ENCODE data around the gene MAML2.

Gene MAML2

DNA sequence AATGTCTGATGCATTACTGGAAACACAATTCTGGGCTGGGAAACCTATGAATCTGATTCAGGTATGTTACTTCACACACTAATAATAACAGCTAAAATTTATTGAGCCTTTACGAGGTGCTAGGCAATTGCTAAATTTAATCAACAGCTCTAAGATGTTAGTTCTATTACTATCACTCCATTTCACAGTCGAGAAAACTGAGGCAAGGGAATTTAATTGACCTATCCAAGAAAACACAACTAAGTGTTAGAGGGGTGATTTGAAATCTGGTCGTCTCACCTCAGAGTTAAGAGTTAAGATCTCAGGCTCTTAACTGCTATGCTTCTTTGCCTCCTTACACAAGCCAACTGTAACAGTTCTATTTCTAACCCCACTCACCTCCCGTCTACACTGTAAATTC, 8.8 kb downstream of the MAML2 start:
- H2AFZ ChIP-seq (ENCODE audit: low read depth, low read length), result no peak overlapping the region
- H3K4me3 ChIP-seq (ENCODE audit: low read length), result no peak overlapping the region
- H3K27me3 ChIP-seq (ENCODE audit: insufficient read depth, low read length), result no peaks in the 10 kb centered on the region
- H3K9me3 ChIP-seq (ENCODE audit: low read length), result no peaks in the 10 kb centered on the region
- H3K36me3 ChIP-seq (ENCODE audit: insufficient read depth, low read length), result peaks cover 3% of the 10 kb centered on the region
- peaks cover 42% of the 10 kb centered on the region for H3K4me1 ChIP-seq (ENCODE audit: insufficient read depth, low read length)

- Histone ChIP-seq H3K27me3 (ENCODE audit: insufficient read depth, low read length) (no peaks in the 10 kb centered on the region), H3K4me1 (ENCODE audit: insufficient read depth, low read length) (peaks cover 32% of the 10 kb centered on the region), H2AFZ (ENCODE audit: low read depth, low read length) (no peak overlapping the region), H3K9me3 (ENCODE audit: low read length) (no peaks in the 10 kb centered on the region), H3K4me3 (ENCODE audit: low read length) (no peak overlapping the region), H3K36me3 (ENCODE audit: insufficient read depth, low read length) (peaks cover 3% of the 10 kb centered on the region)
Observed at GRCh38 chr11:96333191-96333719, 9.7 kb downstream of the MAML2 start.

GRCh38 chr11:96332126-96332771, 10.7 kb downstream of the MAML2 start:
- Histone ChIP-seq H3K9me3 (ENCODE audit: low read length) (no peaks in the 10 kb centered on the region), H3K27me3 (ENCODE audit: insufficient read depth, low read length) (no peaks in the 10 kb centered on the region), H3K4me3 (ENCODE audit: low read length) (no peak overlapping the region), H2AFZ (ENCODE audit: low read depth, low read length) (no peak overlapping the region), H3K36me3 (ENCODE audit: insufficient read depth, low read length) (peaks cover 3% of the 10 kb centered on the region), H3K4me1 (ENCODE audit: insufficient read depth, low read length) (peaks cover 22% of the 10 kb centered on the region)

GRCh38 chr11:96331699-96332116, 11.3 kb downstream of the MAML2 start:
- Histone ChIP-seq H3K9me3 (ENCODE audit: low read length) (no peaks in the 10 kb centered on the region), H2AFZ (ENCODE audit: low read depth, low read length) (no peak overlapping the region), H3K4me1 (ENCODE audit: insufficient read depth, low read length) (peaks cover 22% of the 10 kb centered on the region), H3K4me3 (ENCODE audit: low read length) (no peak overlapping the region), H3K36me3 (ENCODE audit: insufficient read depth, low read length) (peaks cover 3% of the 10 kb centered on the region), H3K27me3 (ENCODE audit: insufficient read depth, low read length) (no peaks in the 10 kb centered on the region)

GRCh38 chr11:96330511-96330859, 12.5 kb downstream of the MAML2 start:
- no peaks in the 10 kb centered on the region for H3K27me3 ChIP-seq (ENCODE audit: insufficient read depth, low read length)
- H3K36me3 ChIP-seq (ENCODE audit: insufficient read depth, low read length), result peaks cover 3% of the 10 kb centered on the region
- no peaks in the 10 kb centered on the region for H3K9me3 ChIP-seq (ENCODE audit: low read length)
- H3K4me3 ChIP-seq (ENCODE audit: low read length), result no peak overlapping the region
- H3K4me1 ChIP-seq (ENCODE audit: insufficient read depth, low read length), result peaks cover 26% of the 10 kb centered on the region
- no peak overlapping the region for H2AFZ ChIP-seq (ENCODE audit: low read depth, low read length)

GRCh38 chr11:96329855-96330510, 13.0 kb downstream of the MAML2 start:
- H3K9me3 ChIP-seq (ENCODE audit: low read length), result no peaks in the 10 kb centered on the region
- H3K4me3 ChIP-seq (ENCODE audit: low read length), result no peak overlapping the region
- H3K4me1 ChIP-seq (ENCODE audit: insufficient read depth, low read length), result peaks cover 31% of the 10 kb centered on the region
- H3K36me3 ChIP-seq (ENCODE audit: insufficient read depth, low read length), result peaks cover 3% of the 10 kb centered on the region
- H2AFZ ChIP-seq (ENCODE audit: low read depth, low read length), result no peak overlapping the region
- no peaks in the 10 kb centered on the region for H3K27me3 ChIP-seq (ENCODE audit: insufficient read depth, low read length)

DNA sequence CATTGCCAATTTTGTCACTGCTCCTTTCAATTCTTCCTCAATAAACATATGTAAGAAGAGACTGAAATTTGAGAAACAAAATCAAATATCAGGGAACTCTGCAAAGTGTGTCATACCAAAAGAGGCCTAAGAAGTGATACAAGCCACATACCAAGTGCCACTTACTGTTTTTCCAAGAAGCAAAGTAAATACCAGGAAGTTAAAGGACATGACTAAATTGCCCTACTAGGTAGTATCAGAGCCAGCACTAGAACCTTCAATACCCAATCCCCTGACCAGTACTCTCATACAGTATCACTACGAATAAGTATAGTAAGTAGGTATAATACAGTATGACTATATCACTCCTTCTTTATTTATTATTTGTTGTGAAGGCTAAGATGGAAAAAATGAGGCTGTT, 13.6 kb downstream of the MAML2 start:
- Histone ChIP-seq H3K9me3 (ENCODE audit: low read length) (no peaks in the 10 kb centered on the region), H3K27me3 (ENCODE audit: insufficient read depth, low read length) (no peaks in the 10 kb centered on the region), H3K4me1 (ENCODE audit: insufficient read depth, low read length) (peaks cover 31% of the 10 kb centered on the region), H3K36me3 (ENCODE audit: insufficient read depth, low read length) (no peaks in the 10 kb centered on the region), H2AFZ (ENCODE audit: low read depth, low read length) (no peak overlapping the region), H3K4me3 (ENCODE audit: low read length) (no peak overlapping the region)

GRCh38 chr11:96328395-96329010, 14.5 kb downstream of the MAML2 start:
- no peaks in the 10 kb centered on the region for H3K27me3 ChIP-seq (ENCODE audit: insufficient read depth, low read length)
- H2AFZ ChIP-seq (ENCODE audit: low read depth, low read length), result no peak overlapping the region
- H3K4me1 ChIP-seq (ENCODE audit: insufficient read depth, low read length), result peaks cover 30% of the 10 kb centered on the region
- H3K4me3 ChIP-seq (ENCODE audit: low read length), result no peak overlapping the region
- H3K36me3 ChIP-seq (ENCODE audit: insufficient read depth, low read length), result no peaks in the 10 kb centered on the region
- H3K9me3 ChIP-seq (ENCODE audit: low read length), result peaks cover 2% of the 10 kb centered on the region

- H3K36me3 ChIP-seq (ENCODE audit: insufficient read depth, low read length), result no peaks in the 10 kb centered on the region
- peaks cover 2% of the 10 kb centered on the region for H3K9me3 ChIP-seq (ENCODE audit: low read length)
- H3K4me1 ChIP-seq (ENCODE audit: insufficient read depth, low read length), result peaks cover 15% of the 10 kb centered on the region
- no peaks in the 10 kb centered on the region for H3K27me3 ChIP-seq (ENCODE audit: insufficient read depth, low read length)
- H2AFZ ChIP-seq (ENCODE audit: low read depth, low read length), result no peak overlapping the region
- no peak overlapping the region for H3K4me3 ChIP-seq (ENCODE audit: low read length)
Observed at GRCh38 chr11:96326959-96327358, 16.0 kb downstream of the MAML2 start.

GRCh38 chr11:96324912-96325311, 18.1 kb downstream of the MAML2 start:
- Histone ChIP-seq H3K9me3 (ENCODE audit: low read length) (peaks cover 2% of the 10 kb centered on the region), H3K4me3 (ENCODE audit: low read length) (no peak overlapping the region), H3K36me3 (ENCODE audit: insufficient read depth, low read length) (no peaks in the 10 kb centered on the region), H2AFZ (ENCODE audit: low read depth, low read length) (no peak overlapping the region), H3K4me1 (ENCODE audit: insufficient read depth, low read length) (peaks cover 12% of the 10 kb centered on the region), H3K27me3 (ENCODE audit: insufficient read depth, low read length) (no peaks in the 10 kb centered on the region)

DNA sequence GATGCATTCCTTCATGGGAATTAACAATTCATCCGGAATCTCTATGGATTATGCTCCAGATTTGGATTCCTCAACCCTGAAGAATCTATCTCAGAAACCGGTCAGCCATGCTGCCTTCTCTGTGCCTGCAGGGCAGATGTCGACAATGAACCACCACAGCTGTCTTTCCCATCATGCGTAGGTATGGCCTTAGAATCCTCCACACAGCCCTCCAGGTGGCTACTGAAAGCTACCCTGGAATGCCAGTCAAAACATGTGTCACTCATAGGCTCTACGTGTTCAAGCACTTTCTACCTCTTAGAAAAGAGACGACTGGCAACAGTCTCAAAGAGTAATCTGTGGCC, 19.4 kb downstream of the MAML2 start:
- Histone ChIP-seq H2AFZ (ENCODE audit: low read depth, low read length) (no peak overlapping the region), H3K36me3 (ENCODE audit: insufficient read depth, low read length) (no peaks in the 10 kb centered on the region), H3K9me3 (ENCODE audit: low read length) (peaks cover 2% of the 10 kb centered on the region), H3K4me3 (ENCODE audit: low read length) (no peak overlapping the region), H3K4me1 (ENCODE audit: insufficient read depth, low read length) (peaks cover 12% of the 10 kb centered on the region), H3K27me3 (ENCODE audit: insufficient read depth, low read length) (no peaks in the 10 kb centered on the region)

DNA sequence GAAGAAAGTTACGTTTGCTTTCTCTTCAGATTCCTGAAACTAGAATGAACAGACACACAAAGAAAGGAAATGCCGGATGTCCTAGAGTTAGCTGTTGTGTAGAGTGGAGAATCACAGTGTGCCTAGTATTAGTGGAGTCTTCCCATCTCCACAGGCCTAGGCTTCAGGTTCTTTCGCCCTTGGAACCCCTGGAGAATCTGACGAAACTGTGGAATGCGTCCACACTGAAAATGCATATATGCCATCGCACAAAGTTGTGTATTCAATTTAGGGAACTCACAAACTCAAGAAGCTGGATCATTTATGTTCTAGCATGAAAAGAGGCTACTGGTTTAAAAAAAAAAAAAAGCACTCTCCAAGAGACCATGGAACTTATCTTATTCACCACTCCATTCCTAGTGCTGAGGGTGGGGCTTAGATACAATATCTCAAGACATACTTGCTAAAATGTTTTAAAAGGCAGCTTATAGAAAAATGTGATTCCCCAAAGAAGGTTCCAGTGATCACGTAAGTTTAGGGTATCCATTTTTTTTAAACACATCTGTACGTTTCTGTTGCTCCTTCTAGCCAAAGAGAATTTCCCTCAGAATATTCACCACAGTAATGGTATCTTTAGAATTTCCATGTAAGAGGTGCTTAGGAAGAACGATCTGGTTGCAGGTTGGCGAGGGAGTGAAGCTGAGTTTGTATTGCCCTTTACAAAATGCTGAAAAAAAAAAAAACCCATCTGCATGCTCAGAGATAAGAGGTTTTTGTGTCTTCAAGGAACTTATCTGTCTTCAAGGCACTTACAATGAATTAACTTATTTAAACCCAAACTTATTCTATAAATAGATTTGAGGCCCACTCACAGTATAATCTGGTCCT, 20.0 kb downstream of the MAML2 start:
- H3K4me1 ChIP-seq (ENCODE audit: insufficient read depth, low read length), result peaks cover 12% of the 10 kb centered on the region

DNA sequence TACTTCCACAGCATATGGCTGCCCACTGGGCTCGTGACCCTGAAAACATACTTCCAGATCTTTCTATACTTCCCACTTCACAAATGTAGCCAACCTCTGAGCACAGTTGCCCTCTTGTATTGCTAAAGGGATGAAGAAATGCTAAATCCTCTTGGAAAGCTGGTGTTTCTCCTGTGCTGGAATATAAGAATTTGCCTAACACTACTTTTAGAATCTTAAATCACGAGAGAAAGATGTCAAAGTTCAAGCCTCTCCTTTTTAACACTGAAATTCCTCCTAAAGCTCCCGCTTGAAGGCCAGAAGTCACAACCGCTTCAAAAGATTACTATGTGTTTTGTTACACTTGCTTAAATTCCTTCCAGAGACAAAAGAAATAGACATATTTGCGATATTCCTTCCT, 21.9 kb downstream of the MAML2 start:
- Histone ChIP-seq H3K9me3 (ENCODE audit: low read length) (peaks cover 2% of the 10 kb centered on the region), H3K4me3 (ENCODE audit: low read length) (no peak overlapping the region), H2AFZ (ENCODE audit: low read depth, low read length) (no peak overlapping the region), H3K36me3 (ENCODE audit: insufficient read depth, low read length) (peaks cover 6% of the 10 kb centered on the region), H3K4me1 (ENCODE audit: insufficient read depth, low read length) (peaks cover 12% of the 10 kb centered on the region), H3K27me3 (ENCODE audit: insufficient read depth, low read length) (no peaks in the 10 kb centered on the region)

More for the DNA sequence above, 20.0 kb downstream of the MAML2 start:
- H3K4me3 ChIP-seq (ENCODE audit: low read length), result no peak overlapping the region
- H3K27me3 ChIP-seq (ENCODE audit: insufficient read depth, low read length), result no peaks in the 10 kb centered on the region
- H3K9me3 ChIP-seq (ENCODE audit: low read length), result peaks cover 2% of the 10 kb centered on the region
- H3K36me3 ChIP-seq (ENCODE audit: insufficient read depth, low read length), result no peaks in the 10 kb centered on the region
- H2AFZ ChIP-seq (ENCODE audit: low read depth, low read length), result no peak overlapping the region

Measured in neuron (in vitro differentiated cells).